Loucy (cell line): ENCODE data around the gene CGN.

Experiments used
- H2AFZ ChIP-seq: fragments of 200-600 bp; sonication (generic); 2 replicates; pipeline ENCODE4 v1.6.0; 2016; ENCODE audit warnings: antibody characterized with exemption, mild to moderate bottlenecking, low read length, moderate library complexity
- H3F3A ChIP-seq: fragments of 200-600 bp; 2 replicates; pipeline ENCODE4 v1.6.0; 2016; ENCODE audit warnings: antibody characterized with exemption, low read depth, mild to moderate bottlenecking
- H3K27me3 ChIP-seq: fragments of 200-600 bp; sonication (generic); 2 replicates; pipeline ENCODE4 v1.6.1; 2014; ENCODE audit warnings: low read length, mild to moderate bottlenecking; ENCODE audit not compliant: insufficient read depth, poor library complexity, severe bottlenecking
- H3K36me3 ChIP-seq: fragments of 200-600 bp; sonication (generic); 2 replicates; pipeline ENCODE4 v1.6.1; 2016; ENCODE audit warnings: low read length; ENCODE audit not compliant: insufficient read depth
- H3K4me1 ChIP-seq: fragments of 200-600 bp; sonication (generic); 2 replicates; pipeline ENCODE4 v1.5.1; 2014; ENCODE audit warnings: low read length, mild to moderate bottlenecking; ENCODE audit not compliant: insufficient read depth, poor library complexity, severe bottlenecking
- H3K4me2 ChIP-seq: fragments of 200-600 bp; sonication (generic); 2 replicates; pipeline ENCODE4 v1.6.0; 2014; ENCODE audit warnings: antibody characterized with exemption, low read length, low read depth, mild to moderate bottlenecking; ENCODE audit not compliant: poor library complexity, severe bottlenecking
- H3K4me3 ChIP-seq: fragments of 200-600 bp; sonication (generic); 2 replicates; pipeline ENCODE4 v1.5.1; 2014; ENCODE audit warnings: low read length, mild to moderate bottlenecking, mixed read lengths; ENCODE audit not compliant: poor library complexity, severe bottlenecking
- H3K79me2 ChIP-seq: fragments of 200-600 bp; sonication (generic); 2 replicates; pipeline ENCODE4 v1.6.1; 2014; ENCODE audit warnings: low read length; ENCODE audit not compliant: insufficient read depth
- H3K9ac ChIP-seq: fragments of 200-600 bp; sonication (generic); 2 replicates; pipeline ENCODE4 v1.6.0; 2014; ENCODE audit warnings: mild to moderate bottlenecking, low read depth, low read length, moderate library complexity; ENCODE audit not compliant: poor library complexity, severe bottlenecking
- H3K9me2 ChIP-seq: fragments of 200-600 bp; sonication (generic); replicated peaks from 2 replicates; pipeline ENCODE4 v1.6.1; 2016; ENCODE audit warnings: low read depth, low read length, mixed read lengths
- H3K9me3 ChIP-seq: fragments of 200-600 bp; sonication (generic); 2 replicates; pipeline ENCODE4 v1.6.1; 2014; ENCODE audit warnings: mild to moderate bottlenecking, antibody characterized with exemption, low read length, low read depth; ENCODE audit not compliant: insufficient read depth
- H4K20me1 ChIP-seq: fragments of 200-600 bp; sonication (generic); 2 replicates; pipeline ENCODE4 v1.6.0; 2014; ENCODE audit warnings: antibody characterized with exemption, low read length, mild to moderate bottlenecking; ENCODE audit not compliant: insufficient read depth, poor library complexity, severe bottlenecking
- EZH2phosphoT487 ChIP-seq: fragments of 200-600 bp; IDR thresholded peaks from 2 replicates; pipeline ENCODE4 v1.6.1; 2018; ENCODE audit warnings: antibody characterized with exemption, mild to moderate bottlenecking, moderate library complexity, borderline replicate concordance
- TF ChIP-seq, protein P1 (sequence below): fragments of 200-600 bp; sonication (generic); conservative IDR thresholded peaks from 2 replicates; pipeline ENCODE4 v1.5.1; 2014; ENCODE audit warnings: mild to moderate bottlenecking, antibody characterized with exemption, low read length

Gene CGN

DNA sequence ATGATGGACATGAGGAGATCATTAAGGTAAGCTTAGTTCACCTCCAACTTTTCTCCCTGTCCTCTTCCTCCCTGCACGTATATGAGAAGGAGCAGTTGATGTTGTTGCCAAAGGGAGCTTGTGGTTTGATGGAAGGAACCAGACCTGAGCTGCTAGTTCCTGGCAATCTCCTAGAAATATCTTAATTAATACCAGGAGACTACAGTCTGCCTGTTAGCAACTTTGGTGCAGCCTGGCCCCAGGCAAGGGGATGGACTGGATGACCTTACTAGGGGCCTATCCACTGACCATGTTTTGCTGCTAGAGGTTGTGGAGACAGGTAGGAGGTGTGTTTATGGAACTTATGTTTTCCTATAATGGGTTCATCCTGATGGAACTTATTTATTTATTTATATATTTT, 51.5 kb downstream of the CGN start:
- Histone ChIP-seq H3K36me3 (no peaks in the 10 kb centered on the region), H4K20me1 (no peaks in the 10 kb centered on the region), H3K9me3 (no peaks in the 10 kb centered on the region), H3K4me3 (no peak overlapping the region), H2AFZ (no peak overlapping the region), H3K9ac (no peak overlapping the region), H3K9me2 (no peaks in the 10 kb centered on the region), H3K4me2 (no peak overlapping the region), H3K4me1 (no peaks in the 10 kb centered on the region), H3K27me3 (no peaks in the 10 kb centered on the region), H3K79me2 (no peaks in the 10 kb centered on the region), H3F3A (no peaks in the 10 kb centered on the region)
- TF ChIP-seq, protein P1, sequence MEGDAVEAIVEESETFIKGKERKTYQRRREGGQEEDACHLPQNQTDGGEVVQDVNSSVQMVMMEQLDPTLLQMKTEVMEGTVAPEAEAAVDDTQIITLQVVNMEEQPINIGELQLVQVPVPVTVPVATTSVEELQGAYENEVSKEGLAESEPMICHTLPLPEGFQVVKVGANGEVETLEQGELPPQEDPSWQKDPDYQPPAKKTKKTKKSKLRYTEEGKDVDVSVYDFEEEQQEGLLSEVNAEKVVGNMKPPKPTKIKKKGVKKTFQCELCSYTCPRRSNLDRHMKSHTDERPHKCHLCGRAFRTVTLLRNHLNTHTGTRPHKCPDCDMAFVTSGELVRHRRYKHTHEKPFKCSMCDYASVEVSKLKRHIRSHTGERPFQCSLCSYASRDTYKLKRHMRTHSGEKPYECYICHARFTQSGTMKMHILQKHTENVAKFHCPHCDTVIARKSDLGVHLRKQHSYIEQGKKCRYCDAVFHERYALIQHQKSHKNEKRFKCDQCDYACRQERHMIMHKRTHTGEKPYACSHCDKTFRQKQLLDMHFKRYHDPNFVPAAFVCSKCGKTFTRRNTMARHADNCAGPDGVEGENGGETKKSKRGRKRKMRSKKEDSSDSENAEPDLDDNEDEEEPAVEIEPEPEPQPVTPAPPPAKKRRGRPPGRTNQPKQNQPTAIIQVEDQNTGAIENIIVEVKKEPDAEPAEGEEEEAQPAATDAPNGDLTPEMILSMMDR, result no peak
- TF ChIP-seq EZH2phosphoT487, result no peak

GRCh38 chr1:151563376-151563775, 52.2 kb downstream of the CGN start:
- H3K4me1 ChIP-seq, result no peaks in the 10 kb centered on the region
- H3K79me2 ChIP-seq, result no peaks in the 10 kb centered on the region
- no peaks in the 10 kb centered on the region for H3K27me3 ChIP-seq
- H3K4me2 ChIP-seq, result no peak overlapping the region
- H3K36me3 ChIP-seq, result no peaks in the 10 kb centered on the region
- H3K9ac ChIP-seq, result no peak overlapping the region
- H3K9me2 ChIP-seq, result no peaks in the 10 kb centered on the region
- no peaks in the 10 kb centered on the region for H4K20me1 ChIP-seq
- TF ChIP-seq EZH2phosphoT487, result no peak
- TF ChIP-seq, protein P1, result no peak
- no peaks in the 10 kb centered on the region for H3F3A ChIP-seq
- no peaks in the 10 kb centered on the region for H3K9me3 ChIP-seq
- H2AFZ ChIP-seq, result no peak overlapping the region
- H3K4me3 ChIP-seq, result no peak overlapping the region

DNA sequence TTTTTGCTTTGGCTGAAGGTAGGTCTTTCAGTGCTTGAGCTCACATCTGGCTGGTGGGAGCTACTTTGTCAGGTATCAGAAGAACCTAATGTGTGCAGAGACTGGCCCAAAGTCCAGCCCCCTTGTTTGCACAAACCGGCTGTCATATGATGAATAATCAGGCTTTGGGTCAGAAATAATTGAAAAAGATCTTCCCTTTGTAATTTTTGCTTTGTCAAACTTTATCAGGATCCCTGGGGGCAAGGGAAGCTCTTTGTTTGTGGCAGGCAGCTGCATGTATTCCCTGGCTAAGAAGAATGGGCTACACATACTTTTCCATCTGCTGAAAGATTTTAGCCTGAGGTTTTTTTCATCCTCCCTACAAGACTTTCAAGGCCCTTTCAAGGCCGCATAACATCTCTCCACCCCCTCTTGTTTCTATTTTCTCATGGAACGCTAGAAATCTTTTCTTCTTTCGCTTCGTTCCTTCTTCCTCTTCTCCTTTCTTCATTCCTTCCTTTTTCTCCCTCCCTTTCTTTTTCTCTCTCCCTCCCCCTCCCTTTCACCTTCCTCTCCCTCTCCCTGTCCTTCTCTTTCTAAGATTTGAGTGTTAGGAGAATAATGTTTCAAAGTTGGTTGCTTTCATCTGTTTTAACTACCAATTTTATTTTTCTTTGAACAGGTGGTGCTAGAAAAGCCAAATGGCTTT, 54.5 kb downstream of the CGN start:
- no peak overlapping the region for H2AFZ ChIP-seq
- H3K4me1 ChIP-seq, result no peaks in the 10 kb centered on the region
- no peaks in the 10 kb centered on the region for H4K20me1 ChIP-seq
- TF ChIP-seq, protein P1, result no peak
- TF ChIP-seq EZH2phosphoT487, result no peak
- H3K9ac ChIP-seq, result no peak overlapping the region
- H3K79me2 ChIP-seq, result no peaks in the 10 kb centered on the region
- H3K27me3 ChIP-seq, result no peaks in the 10 kb centered on the region
- no peaks in the 10 kb centered on the region for H3K9me2 ChIP-seq
- no peaks in the 10 kb centered on the region for H3K36me3 ChIP-seq
- no peak overlapping the region for H3K4me2 ChIP-seq
- H3K4me3 ChIP-seq, result no peak overlapping the region
- no peaks in the 10 kb centered on the region for H3K9me3 ChIP-seq
- H3F3A ChIP-seq, result no peaks in the 10 kb centered on the region
